NCI-H146 treated with DMSO at 0.1 percent for 48 hours (cell line): ENCODE results near the gene OARD1.
"Not testable (repeated sequence)": the region's sequence is repeated elsewhere in the genome, so short reads cannot be mapped to it uniquely, and the experiment has no call there.

Experiments
- DNase-seq: peaks from one replicate; lab custom pipeline; 2025; ENCODE audit not compliant: unreplicated experiment; lab: John Stamatoyannopoulos, UW

OARD1 gene, protein sequence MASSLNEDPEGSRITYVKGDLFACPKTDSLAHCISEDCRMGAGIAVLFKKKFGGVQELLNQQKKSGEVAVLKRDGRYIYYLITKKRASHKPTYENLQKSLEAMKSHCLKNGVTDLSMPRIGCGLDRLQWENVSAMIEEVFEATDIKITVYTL

GRCh38 chr6:41071923-41072835, at the start of gene OARD1:
Gene OARD1 (minus strand): TSS chr6:41072356. CDS start chr6:41071634, 722 bp downstream.
- DNase-seq, result peak; percentile 100

- no peak for DNase-seq
Measured at GRCh38 chr6:41120058-41120457, 47.9 kb upstream of the OARD1 start.

DNA sequence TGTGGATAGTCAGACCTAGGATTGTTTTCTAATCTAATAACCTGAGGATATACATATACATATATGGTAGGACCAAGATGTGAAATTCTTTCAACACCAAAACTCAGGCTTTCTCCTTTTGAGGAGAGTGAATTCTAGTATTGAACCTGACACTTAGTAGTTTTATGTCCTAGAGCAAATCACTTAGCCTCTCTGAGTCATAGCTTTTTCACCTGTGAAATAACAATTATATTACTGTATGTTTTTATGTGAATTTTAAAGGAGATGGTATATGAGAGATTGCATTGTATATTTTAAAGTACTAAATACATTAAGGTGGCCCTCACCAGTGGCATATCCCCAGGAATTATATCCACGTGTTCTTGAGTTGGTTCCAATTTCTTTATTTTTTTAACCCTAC, 47.4 kb upstream of the OARD1 start:
- no peak for DNase-seq

GRCh38 chr6:41115027-41115426, 42.9 kb upstream of the OARD1 start:
- not testable (repeated sequence) for DNase-seq

GRCh38 chr6:41111017-41111416, 38.9 kb upstream of the OARD1 start:
- no peak for DNase-seq

GRCh38 chr6:41103847-41104246, 31.7 kb upstream of the OARD1 start:
- no peak for DNase-seq

- no peak for DNase-seq
Measured at GRCh38 chr6:41100871-41101287, 28.7 kb upstream of the OARD1 start.

DNA sequence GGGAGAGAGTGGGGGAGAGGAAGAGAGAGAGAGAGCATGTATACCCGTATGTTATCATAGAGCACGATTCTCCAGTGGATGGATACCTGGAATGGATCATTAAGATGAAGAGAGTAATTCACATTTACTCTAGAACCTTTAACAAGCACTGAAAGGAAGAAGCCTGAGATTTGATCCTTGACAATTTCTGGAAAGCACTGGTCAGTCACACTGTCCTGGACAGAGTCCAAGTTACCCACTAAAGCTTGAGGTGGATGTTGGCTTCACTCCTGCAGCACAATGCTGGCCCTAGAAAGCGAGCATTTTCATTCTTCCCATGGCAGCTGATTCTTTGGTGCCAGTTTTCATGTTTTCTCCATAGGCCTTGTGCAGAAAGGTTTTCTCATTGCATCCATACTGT, 26.2 kb upstream of the OARD1 start:
- DNase-seq, result no peak

DNA sequence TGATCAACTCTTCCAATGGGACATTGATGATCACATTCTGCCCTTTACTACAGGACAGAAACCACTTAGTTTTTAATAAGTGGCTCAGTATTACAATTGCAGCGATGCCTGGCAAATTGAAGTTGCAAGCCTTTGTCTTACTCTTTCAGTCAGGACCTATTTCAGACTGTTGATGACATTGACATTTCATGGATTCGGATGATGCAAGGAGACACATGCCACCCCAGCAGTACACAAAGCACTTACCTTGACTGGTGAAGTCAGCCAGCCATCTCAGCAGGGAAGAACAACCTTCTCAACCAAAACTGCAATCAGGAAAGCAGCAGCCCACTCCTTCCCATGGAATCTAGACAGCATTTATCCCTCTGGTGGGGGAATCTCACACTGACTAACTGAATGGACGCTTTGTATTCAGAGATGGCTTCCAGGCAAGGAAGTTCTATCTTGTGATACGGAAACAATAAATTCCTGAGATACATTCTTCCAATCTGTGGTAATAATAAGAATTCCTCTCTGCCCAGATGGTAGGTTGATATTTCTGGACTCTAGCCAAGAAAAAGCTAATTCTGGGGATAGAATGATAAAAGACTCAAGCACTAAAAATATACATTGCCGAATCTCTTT, 25.4 kb upstream of the OARD1 start:
- no peak for DNase-seq

- DNase-seq, result no peak
Measured at GRCh38 chr6:41093729-41094128, 21.6 kb upstream of the OARD1 start.

DNA sequence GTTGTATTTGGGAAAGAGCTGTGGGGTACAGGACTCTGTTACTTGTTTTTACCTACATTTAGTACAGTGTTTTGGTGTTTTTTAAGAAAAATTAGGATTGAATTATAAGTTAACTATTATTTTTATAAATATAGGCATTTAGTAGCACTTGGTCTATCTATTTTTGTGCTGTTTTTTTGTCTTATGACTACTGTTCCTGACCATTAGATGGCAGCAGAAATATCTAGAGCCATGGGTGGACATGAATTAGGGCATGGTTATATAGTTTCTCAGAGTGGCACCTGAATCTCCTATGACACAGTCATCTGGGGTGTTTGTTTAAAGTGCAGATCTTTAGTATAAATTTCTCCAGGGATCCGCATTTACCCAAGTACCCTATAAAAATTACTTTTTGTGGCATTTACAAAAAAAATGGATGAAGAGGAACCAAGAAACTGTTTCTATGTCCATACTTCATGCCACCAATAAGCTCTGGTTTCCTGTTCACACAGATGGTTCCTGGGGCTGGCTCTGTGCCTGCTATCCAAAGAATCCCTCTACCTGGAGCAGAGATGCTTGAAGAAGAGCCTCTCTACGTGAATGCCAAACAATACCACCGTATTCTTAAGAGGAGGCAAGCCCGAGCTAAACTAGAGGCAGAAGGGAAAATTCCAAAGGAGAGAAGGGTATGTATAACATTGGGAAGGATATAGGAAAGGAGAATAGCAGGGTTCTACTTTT, 20.4 kb upstream of the OARD1 start:
- no peak for DNase-seq

DNA sequence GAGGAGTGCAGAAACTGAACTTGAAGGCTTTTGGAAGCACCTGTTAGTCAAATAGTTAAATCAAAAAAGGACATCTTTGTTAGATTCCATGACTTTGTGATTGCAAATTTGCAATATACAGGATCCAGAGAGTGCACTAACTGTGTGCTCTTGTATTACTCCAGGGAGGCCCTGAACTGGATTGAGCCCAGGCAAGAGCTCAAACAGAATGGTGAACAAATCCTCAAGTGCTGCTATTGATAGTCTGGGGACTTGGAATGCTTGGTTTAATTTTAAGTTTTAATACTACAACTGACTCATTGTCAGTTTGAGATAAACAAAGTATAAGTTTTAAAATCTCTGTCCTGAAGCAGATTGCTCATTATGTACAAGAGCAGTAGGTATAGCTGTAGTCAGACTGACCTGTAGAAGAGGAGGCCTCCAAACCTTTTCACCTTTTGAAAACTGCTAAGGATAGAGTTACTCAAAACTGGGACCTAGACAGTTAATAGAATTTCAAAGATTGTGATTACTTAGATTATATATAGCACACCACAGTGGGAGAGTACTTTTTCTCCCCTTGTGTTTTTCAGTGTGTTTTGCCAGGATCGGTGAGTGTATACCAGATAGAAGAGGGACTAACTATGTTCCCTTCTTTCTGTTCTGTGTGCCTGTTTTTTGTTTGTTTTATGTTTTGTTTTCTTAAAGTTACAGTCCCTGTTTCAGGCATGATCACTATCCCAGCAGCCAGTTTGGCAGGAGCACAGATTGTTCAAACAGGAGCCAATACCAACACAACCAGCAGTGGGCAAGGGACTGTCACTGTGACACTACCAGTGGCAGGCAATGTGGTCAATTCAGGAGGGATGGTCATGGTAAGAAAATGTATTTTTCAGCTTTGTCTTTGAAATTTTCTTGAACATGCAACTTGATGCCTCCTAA, 18.9 kb upstream of the OARD1 start:
- DNase-seq, result no peak

- DNase-seq, result no peak
Measured at GRCh38 chr6:41088451-41088850, 16.3 kb upstream of the OARD1 start.

DNA sequence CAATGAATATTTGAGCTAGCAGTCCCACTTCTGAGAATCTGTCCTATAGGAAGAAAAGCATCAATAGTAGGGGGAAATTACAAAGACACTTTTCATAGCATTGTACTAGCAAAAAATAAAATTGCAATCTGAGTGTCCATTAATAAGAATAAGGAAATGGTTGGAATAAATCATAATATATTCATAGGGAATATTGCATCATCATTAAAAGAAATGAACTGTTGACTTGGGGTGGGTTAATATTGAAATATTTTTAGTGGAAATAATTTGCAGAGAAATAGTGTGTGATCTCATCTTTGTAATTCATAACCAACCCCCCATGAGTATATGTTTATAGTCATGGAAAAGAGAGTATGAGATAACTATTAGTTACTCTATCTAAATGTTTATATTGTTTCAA, 13.0 kb upstream of the OARD1 start:
- no peak for DNase-seq

GRCh38 chr6:41083072-41083471, 10.9 kb upstream of the OARD1 start:
- no peak for DNase-seq

DNA sequence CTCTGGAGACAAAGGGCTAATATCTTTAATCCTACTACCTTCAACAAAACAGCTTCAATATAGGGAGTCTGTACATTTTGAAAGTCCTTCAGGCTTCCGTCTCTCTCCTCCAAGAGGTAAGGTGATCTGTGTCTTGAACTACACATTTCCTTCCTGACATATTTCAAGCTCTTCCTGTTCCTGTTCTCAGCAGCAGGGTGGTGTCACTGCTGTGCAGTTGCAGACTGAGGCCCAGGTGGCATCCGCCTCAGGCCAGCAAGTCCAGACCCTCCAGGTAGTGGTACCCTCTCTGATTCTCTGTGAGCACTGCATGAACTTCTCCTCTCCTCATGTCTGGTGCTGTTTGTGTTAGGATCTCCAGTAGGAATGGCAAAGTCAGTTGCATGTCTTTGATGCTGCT, 8.5 kb upstream of the OARD1 start:
- no peak for DNase-seq

DNA sequence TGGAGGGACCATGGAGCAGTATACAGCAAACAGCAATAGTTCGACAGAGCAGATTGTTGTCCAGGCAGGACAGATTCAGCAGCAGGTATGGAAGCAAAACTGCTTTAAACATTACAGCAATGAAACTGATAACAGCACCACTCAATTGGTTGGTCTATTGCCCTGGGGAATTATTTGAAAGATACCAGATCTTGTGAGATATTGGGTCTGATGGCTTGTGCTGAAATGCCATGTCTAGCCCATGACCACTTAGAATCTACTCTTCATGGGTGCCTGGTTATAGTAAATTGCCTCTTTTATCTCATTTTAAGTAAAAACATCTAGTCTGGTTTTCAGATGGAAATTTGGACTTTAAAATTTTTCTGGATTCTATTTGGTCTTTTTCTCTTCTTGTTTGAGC, 6.9 kb upstream of the OARD1 start:
- DNase-seq, result no peak

GRCh38 chr6:41078101-41078500, 5.9 kb upstream of the OARD1 start:
- no peak for DNase-seq

DNA sequence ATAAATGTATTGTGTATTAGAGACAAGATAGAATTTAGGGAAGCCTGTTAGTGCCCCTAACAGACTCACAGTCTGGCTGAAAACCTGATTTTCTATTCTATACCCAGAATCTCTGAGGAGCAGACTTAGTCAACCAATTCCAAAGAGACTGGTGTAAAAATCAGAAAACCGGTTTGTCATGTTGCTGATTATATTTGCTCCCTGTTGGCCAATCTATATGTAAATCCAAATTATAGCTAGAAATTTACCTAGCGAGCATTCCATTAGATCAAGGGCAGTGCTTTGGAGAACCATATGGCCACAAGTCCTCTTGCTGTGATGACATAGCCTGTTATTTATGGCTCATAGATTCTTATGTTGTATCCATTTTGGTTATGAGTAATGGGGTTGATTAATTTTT, 5.4 kb upstream of the OARD1 start:
- DNase-seq, result no peak
